HEK293T (cell line): Measurements from ENCODE around the gene TCF19.

Experiments
- BHLHE40 ChIP-seq: fragments of 450-650 bp; IDR thresholded peaks from 2 replicates; pipeline ENCODE4 v1.6.1; 2016; ENCODE audit warnings: mild to moderate bottlenecking, moderate library complexity, borderline replicate concordance
- CTBP1 ChIP-seq: fragments of 450-650 bp; IDR thresholded peaks from 2 replicates; pipeline ENCODE4 v1.6.1; 2016; ENCODE audit warnings: borderline replicate concordance
- FOXA1 ChIP-seq: fragments of 450-650 bp; IDR thresholded peaks from 2 replicates; pipeline ENCODE4 v1.6.1; 2016; ENCODE audit warnings: mild to moderate bottlenecking
- FOXK2 ChIP-seq: fragments of 450-650 bp; IDR thresholded peaks from 2 replicates; pipeline ENCODE4 v1.6.1; 2016; ENCODE audit warnings: mild to moderate bottlenecking
- SP1 ChIP-seq: fragments of 450-650 bp; IDR thresholded peaks from 2 replicates; pipeline ENCODE4 v1.6.1; 2017
- ZNF384 ChIP-seq: fragments of 450-650 bp; IDR thresholded peaks from 2 replicates; pipeline ENCODE4 v1.6.1; 2016

DNA sequence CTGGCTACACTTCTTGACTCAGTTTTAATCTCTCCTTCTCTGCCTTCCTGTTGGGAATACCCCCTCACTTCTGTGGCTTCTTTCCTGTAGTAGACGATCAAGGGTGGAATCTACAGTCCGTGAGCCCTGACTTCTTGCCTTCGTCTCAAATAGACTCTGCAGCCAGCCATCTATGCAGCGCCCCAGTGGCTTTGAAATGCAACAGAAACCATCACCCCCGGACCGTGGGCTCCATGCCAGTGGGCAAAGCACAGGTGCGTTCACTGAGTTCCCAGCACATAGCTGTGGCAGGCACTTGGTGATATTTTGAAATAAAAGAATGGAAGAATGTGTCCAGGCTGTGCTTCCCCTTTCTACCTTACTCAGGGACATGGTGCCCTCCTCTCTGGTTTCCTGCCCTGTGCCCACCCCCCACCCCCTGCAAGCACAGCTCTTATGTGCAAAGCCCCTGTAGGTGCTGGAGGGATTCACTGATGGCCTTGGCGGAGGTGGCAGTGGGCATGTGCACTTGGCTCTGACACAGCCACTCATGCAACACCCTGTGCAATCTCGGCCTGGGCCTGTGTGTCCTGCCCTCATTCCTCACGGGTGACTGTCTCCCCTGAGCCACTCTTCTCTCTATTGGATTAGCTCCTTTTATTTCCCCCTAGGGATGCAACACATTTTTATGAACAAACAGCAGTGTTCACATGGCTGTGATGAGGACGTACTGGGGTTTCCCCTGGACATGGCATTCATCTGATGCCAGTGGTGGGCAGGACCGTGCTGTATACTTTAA lies 32.6 kb upstream of the TCF19 start:
- TF ChIP-seq SP1, result no peak
- TF ChIP-seq CTBP1, result no peak
- no peak for TF ChIP-seq FOXA1
- no peak for TF ChIP-seq BHLHE40
- TF ChIP-seq ZNF384, result no peak
- no peak for TF ChIP-seq FOXK2
